Endothelial cell of umbilical vein (primary cell): ENCODE results near the gene KCNN1. TPM values are rescaled to one million over a fixed set of nuclear protein-coding genes. Genes with fewer than 3 reads are reported as not detected.

Experiments
- BruUV-seq: library from RNA; stranded (reverse); fragments of 400-500 nt; replicated peaks from 2 replicates; lab custom pipeline; 2021; lab: Mats Ljungman, UMichigan
- CTCF ChIA-PET: fragments of 300-600, 350-600 bp; sonication (Branson Sonifier 250); formaldehyde crosslinking; loops from one replicate; lab custom pipeline; 2021; ENCODE audit warnings: antibody characterized with exemption, inconsistent platforms; lab: Charles Lee
- POLR2A ChIA-PET: fragments of 300-600, 350-600 bp; sonication (Branson Sonifier 250); formaldehyde crosslinking; loops from one replicate; lab custom pipeline; 2021; ENCODE audit warnings: antibody characterized with exemption, inconsistent platforms; lab: Charles Lee
- DNase-seq: peaks from one replicate; pipeline ENCODE4 v3.0.0-alpha.2; 2011; ENCODE audit warnings: low read depth, low spot score
- FAIRE-seq: peaks from 2 replicates; lab custom pipeline; 2011; peaks lifted over from hg19 to GRCh38; lab: Jason Lieb, UNC
- H2AFZ ChIP-seq: 2 replicates; pipeline ENCODE4 v1.6.0; 2012; ENCODE audit warnings: low read depth, low read length, control low read depth, inconsistent platforms
- H3K27ac ChIP-seq: 2 replicates; pipeline ENCODE4 v1.5.1; 2011; ENCODE audit warnings: low read depth, mild to moderate bottlenecking, control low read depth, low read length, moderate library complexity; ENCODE audit not compliant: insufficient read depth
- H3K27me3 ChIP-seq, 2 experiments: 2 replicates each; pipeline versions ENCODE4 v1.6.0 to v1.6.1; 2011; ENCODE audit warnings: low read length in 2 of 2, mixed read lengths in 1 of 2; ENCODE audit not compliant: control insufficient read depth in 2 of 2, insufficient read depth in 2 of 2
- H3K36me3 ChIP-seq, 2 experiments: 2 replicates in 1 of 2; 3 replicates in 1 of 2; pipeline ENCODE4 v1.5.1; 2011; ENCODE audit warnings: low read length in 2 of 2, mild to moderate bottlenecking in 1 of 2, moderate library complexity in 1 of 2; ENCODE audit not compliant: control insufficient read depth in 2 of 2, insufficient read depth in 2 of 2; ENCODE audit errors: extremely low read depth in 1 of 2
- H3K4me1 ChIP-seq: 3 replicates; pipeline ENCODE4 v1.5.1; 2011; ENCODE audit warnings: mild to moderate bottlenecking, low read length; ENCODE audit not compliant: control insufficient read depth, insufficient read depth; ENCODE audit errors: extremely low read depth
- H3K4me2 ChIP-seq: 2 replicates; pipeline ENCODE4 v1.6.1; 2011; ENCODE audit warnings: low read length, control low read depth, mixed read lengths; ENCODE audit not compliant: insufficient read depth
- H3K4me3 ChIP-seq, 3 experiments: fragments of 200-600 bp in 1 of 3; sonication (generic), shearing (Covaris generic) in 1 of 3; replicated peaks in 1 of 3; 2 replicates each; pipeline ENCODE4 v1.5.1; 2011 to 2016; ENCODE audit warnings: control low read depth in 3 of 3, low read length in 3 of 3, mild to moderate bottlenecking in 2 of 3, inconsistent platforms in 1 of 3, low read depth in 1 of 3, moderate library complexity in 1 of 3; ENCODE audit not compliant: insufficient read depth in 1 of 3
- H3K79me2 ChIP-seq: 2 replicates; pipeline ENCODE4 v1.6.0; 2012; ENCODE audit warnings: low read length, inconsistent platforms; ENCODE audit not compliant: control insufficient read depth, insufficient read depth
- H3K9ac ChIP-seq: replicated peaks from 2 replicates; pipeline ENCODE3; 2011; ENCODE audit warnings: low read length, control low read depth; ENCODE audit not compliant: insufficient read depth; ENCODE audit errors: extremely low read depth
- H3K9me1 ChIP-seq: replicated peaks from 3 replicates; pipeline ENCODE4 v1.6.0; 2011; ENCODE audit warnings: mild to moderate bottlenecking, low read length; ENCODE audit not compliant: control insufficient read depth, insufficient read depth; ENCODE audit errors: extremely low read depth
- H3K9me3 ChIP-seq: replicated peaks from 2 replicates; pipeline ENCODE4 v1.5.1; 2012; ENCODE audit warnings: low read length, inconsistent platforms; ENCODE audit not compliant: control insufficient read depth, insufficient read depth
- H4K20me1 ChIP-seq: replicated peaks from 2 replicates; pipeline ENCODE3; 2011; ENCODE audit warnings: mild to moderate bottlenecking, low read length; ENCODE audit not compliant: control insufficient read depth, insufficient read depth; ENCODE audit errors: extremely low read depth
- EZH2 ChIP-seq: IDR thresholded peaks from 2 replicates; pipeline ENCODE4 v1.6.1; 2012; ENCODE audit warnings: borderline replicate concordance, low read depth, mild to moderate bottlenecking, moderate library complexity, low read length, inconsistent platforms; ENCODE audit not compliant: severe bottlenecking
- FOS ChIP-seq: IDR thresholded peaks from 2 replicates; pipeline ENCODE4 v1.6.1; 2011; ENCODE audit warnings: mild to moderate bottlenecking, low read length, moderate library complexity, borderline replicate concordance; ENCODE audit not compliant: insufficient read depth
- GATA2 ChIP-seq: IDR thresholded peaks from 2 replicates; pipeline ENCODE4 v1.7.0; 2011; ENCODE audit warnings: low read depth, mild to moderate bottlenecking, moderate library complexity, mixed read lengths, low read length; ENCODE audit not compliant: insufficient read length, insufficient read depth
- JUN ChIP-seq: IDR thresholded peaks from 2 replicates; pipeline ENCODE4 v1.6.1; 2011; ENCODE audit warnings: borderline replicate concordance, low read depth; ENCODE audit not compliant: insufficient read length, insufficient read depth
- MYC ChIP-seq: IDR thresholded peaks from one replicate; pipeline ENCODE4 v1.6.1; 2011; ENCODE audit warnings: mild to moderate bottlenecking, low read depth, low read length
- POLR2A ChIP-seq: IDR thresholded peaks from 2 replicates; pipeline ENCODE4 v1.6.1; 2012; ENCODE audit warnings: low read depth, mild to moderate bottlenecking, control low read depth, low read length
- POLR2AphosphoS5 ChIP-seq: IDR thresholded peaks from 2 replicates; pipeline ENCODE4 v1.6.1; 2012; ENCODE audit warnings: low read depth, mild to moderate bottlenecking, control low read depth, low read length, moderate library complexity; ENCODE audit not compliant: insufficient read depth
- dilution Hi-C: fragments of 300-500 bp; cut with MboI; formaldehyde crosslinking; loops from one replicate; pipeline ENCODE4 v1.15.0; 2019; ENCODE audit warnings: low sequenced_read_pairs; ENCODE audit not compliant: extremely low pct_ligation_motif_present
- intact Hi-C: fragments of 100-400 bp; cut with micrococcal nuclease; formaldehyde crosslinking; loops from one replicate; pipeline ENCODE4 v1.10.0; 2022
- polyA plus RNA-seq, 4 experiments: library from polyadenylated mRNA; depleted of rRNA in 3 of 4; stranded (reverse) in 3 of 4; unstranded in 1 of 4; fragments of >200 nt; gene quantifications; 2 replicates each; pipeline versions ENCODE4 v1.2.1 to v1.2.3, GENCODE V29; 2011 to 2012; ENCODE audit warnings: missing spikeins in 1 of 4
- total RNA-seq: library from RNA; stranded (reverse); gene quantifications from 2 replicates; pipeline ENCODE4 v1.2.3, GENCODE V29; 2021
- TF ChIP-seq, protein P1 (sequence below): IDR thresholded peaks from 2 replicates; pipeline ENCODE4 v1.6.1; 2011; ENCODE audit not compliant: insufficient read depth, insufficient read length
- TF ChIP-seq, protein P2 (sequence below), 2 donors: IDR thresholded peaks; 1 replicate in 1 of 2; 2 replicates in 1 of 2; pipeline ENCODE4 v1.5.1; 2011; ENCODE audit warnings: low read length in 2 of 2, mild to moderate bottlenecking in 2 of 2, moderate library complexity in 2 of 2, control low read depth in 1 of 2, inconsistent platforms in 1 of 2, low read depth in 1 of 2; ENCODE audit not compliant: insufficient read depth in 1 of 2; ENCODE audit errors: extremely low read depth in 1 of 2

The KCNN1 gene
- total and polyA plus RNA-seq, 2 donors (not counting 3 experiments of a cell fraction or from before 2014, with no cell fraction given) = 0.18 to 0.80 TPM

DNA sequence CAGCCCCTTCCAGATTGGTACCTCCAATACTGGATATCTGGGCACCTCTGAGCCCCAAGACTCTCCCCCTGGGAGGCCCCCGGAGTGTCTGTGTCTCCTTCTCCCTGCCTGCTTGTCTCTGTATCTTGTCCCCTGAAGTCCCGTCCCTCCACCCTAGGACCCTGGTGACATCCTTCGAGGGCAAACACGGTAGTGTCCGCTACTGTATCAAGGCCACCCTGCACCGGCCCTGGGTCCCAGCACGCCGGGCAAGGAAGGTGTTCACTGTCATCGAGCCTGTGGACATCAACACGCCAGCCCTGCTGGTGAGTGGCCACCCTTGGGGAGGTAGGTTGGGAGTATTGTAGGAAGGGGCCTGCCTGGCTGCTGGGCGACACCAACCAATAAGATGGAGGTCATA, 41.9 kb downstream of the KCNN1 start:
- Histone ChIP-seq H3K27me3 (no peaks in the 10 kb centered on the region), H3K27ac (no peak overlapping the region), H3K4me3 (peak overlapping the region in 1 of 3 experiments; percentile 46), H3K79me2 (peaks cover 1% of the 10 kb centered on the region), H3K9me3 (no peaks in the 10 kb centered on the region), H3K4me2 (no peak overlapping the region), H4K20me1 (no peaks in the 10 kb centered on the region), H2AFZ (no peak overlapping the region), H3K4me1 (peaks cover 7% of the 10 kb centered on the region), H3K9me1 (no peaks in the 10 kb centered on the region), H3K36me3 (peaks cover 0 to 27% of the 10 kb centered on the region in 2 experiments), H3K9ac (no peak overlapping the region)
- POLR2A ChIA-PET = no interaction called here
- BruUV-seq = no TSS peak
- dilution Hi-C loops (no loop called here), intact Hi-C loops (loop anchor here (5.0 kb wide), 1 partner anchor 243 kb away; no protein-coding TSS in a partner anchor)
- DNase-seq (no peak), FAIRE-seq (no peak)
- CTCF ChIA-PET = interaction anchor here (0.8 to 2.8 kb wide), 2 partner anchors 52 to 70 kb away, joined by 3 to 46 read pairs; no protein-coding TSS in a partner anchor
- TF ChIP-seq POLR2A (no peak), MYC (no peak), GATA2 (no peak), JUN (no peak), EZH2 (no peak)
- TF ChIP-seq, protein P1, sequence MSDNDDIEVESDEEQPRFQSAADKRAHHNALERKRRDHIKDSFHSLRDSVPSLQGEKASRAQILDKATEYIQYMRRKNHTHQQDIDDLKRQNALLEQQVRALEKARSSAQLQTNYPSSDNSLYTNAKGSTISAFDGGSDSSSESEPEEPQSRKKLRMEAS = no peak

DNA sequence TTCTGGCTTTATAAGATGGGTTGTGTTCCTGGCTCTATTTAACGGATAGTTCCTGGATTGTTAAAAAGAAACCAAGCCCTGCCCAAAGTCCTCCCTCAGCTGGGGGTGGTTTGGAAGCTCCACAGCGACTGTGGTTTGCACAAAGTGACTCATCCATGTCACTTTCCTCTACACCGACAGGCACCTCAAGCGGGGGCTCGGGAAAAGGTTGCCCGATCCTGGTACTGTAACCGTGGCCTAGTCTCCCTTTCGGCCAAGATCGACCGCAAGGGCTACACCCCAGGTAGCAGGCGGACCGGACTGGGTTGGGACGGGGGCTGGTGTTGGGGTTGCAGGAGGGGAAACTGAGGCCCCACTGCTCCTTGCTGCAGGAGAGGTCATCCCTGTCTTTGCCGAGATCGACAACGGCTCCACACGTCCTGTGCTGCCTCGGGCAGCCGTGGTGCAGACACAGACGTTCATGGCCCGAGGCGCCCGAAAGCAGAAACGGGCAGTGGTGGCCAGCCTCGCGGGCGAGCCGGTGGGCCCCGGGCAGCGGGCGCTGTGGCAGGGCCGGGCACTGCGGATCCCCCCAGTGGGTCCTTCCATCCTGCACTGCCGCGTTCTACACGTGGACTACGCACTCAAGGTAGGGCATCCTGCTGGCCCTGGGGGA, 42.6 kb downstream of the KCNN1 start:
- no peak for FAIRE-seq
- Histone ChIP-seq H4K20me1 (no peaks in the 10 kb centered on the region), H3K36me3 (peaks cover 0 to 27% of the 10 kb centered on the region in 2 experiments), H3K4me1 (peaks cover 7% of the 10 kb centered on the region), H2AFZ (no peak overlapping the region), H3K4me3 (peak overlapping the region in 1 of 3 experiments; percentile 46), H3K79me2 (peaks cover 1% of the 10 kb centered on the region), H3K27me3 (no peaks in the 10 kb centered on the region), H3K9ac (no peak overlapping the region), H3K27ac (no peak overlapping the region), H3K9me3 (no peaks in the 10 kb centered on the region), H3K4me2 (no peak overlapping the region), H3K9me1 (no peaks in the 10 kb centered on the region)
- POLR2A ChIA-PET = no interaction called here
- BruUV-seq = no TSS peak
- dilution Hi-C loops (no loop called here), intact Hi-C loops (loop anchor here (5.0 kb wide), 1 partner anchor 243 kb away; no protein-coding TSS in a partner anchor)
- CTCF ChIA-PET = interaction anchor here (1.2 kb wide), 1 partner anchor 48 kb away, joined by 7 read pairs; no protein-coding TSS in a partner anchor
- no peak for TF ChIP-seq GATA2
- TF ChIP-seq POLR2AphosphoS5 = no peak
- TF ChIP-seq JUN = no peak
- TF ChIP-seq, protein P1 = no peak
- TF ChIP-seq FOS = no peak
- TF ChIP-seq POLR2A = no peak
- no peak for TF ChIP-seq EZH2
- TF ChIP-seq, protein P2, sequence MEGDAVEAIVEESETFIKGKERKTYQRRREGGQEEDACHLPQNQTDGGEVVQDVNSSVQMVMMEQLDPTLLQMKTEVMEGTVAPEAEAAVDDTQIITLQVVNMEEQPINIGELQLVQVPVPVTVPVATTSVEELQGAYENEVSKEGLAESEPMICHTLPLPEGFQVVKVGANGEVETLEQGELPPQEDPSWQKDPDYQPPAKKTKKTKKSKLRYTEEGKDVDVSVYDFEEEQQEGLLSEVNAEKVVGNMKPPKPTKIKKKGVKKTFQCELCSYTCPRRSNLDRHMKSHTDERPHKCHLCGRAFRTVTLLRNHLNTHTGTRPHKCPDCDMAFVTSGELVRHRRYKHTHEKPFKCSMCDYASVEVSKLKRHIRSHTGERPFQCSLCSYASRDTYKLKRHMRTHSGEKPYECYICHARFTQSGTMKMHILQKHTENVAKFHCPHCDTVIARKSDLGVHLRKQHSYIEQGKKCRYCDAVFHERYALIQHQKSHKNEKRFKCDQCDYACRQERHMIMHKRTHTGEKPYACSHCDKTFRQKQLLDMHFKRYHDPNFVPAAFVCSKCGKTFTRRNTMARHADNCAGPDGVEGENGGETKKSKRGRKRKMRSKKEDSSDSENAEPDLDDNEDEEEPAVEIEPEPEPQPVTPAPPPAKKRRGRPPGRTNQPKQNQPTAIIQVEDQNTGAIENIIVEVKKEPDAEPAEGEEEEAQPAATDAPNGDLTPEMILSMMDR (IDR thresholded peaks at IDR 0.05; ENCODE audit: extremely low read depth in 1 of 2, insufficient read depth in 1 of 2, low read depth in 1 of 2, low read length in 2 of 2) = no peak
- no peak for TF ChIP-seq MYC
- no peak for DNase-seq
